Stimulated activated CD4-positive, alpha-beta T cell treated with anti-CD3 and anti-CD28 coated beads, Interleukin-4, amount 100 ng/mL, for 1 hour (primary cell): ENCODE measurements around the gene OXER1.

Experiments used
- DNase-seq: peaks from one replicate; pipeline ENCODE4 v3.0.0-alpha.2; 2020

OXER1 gene

DNA sequence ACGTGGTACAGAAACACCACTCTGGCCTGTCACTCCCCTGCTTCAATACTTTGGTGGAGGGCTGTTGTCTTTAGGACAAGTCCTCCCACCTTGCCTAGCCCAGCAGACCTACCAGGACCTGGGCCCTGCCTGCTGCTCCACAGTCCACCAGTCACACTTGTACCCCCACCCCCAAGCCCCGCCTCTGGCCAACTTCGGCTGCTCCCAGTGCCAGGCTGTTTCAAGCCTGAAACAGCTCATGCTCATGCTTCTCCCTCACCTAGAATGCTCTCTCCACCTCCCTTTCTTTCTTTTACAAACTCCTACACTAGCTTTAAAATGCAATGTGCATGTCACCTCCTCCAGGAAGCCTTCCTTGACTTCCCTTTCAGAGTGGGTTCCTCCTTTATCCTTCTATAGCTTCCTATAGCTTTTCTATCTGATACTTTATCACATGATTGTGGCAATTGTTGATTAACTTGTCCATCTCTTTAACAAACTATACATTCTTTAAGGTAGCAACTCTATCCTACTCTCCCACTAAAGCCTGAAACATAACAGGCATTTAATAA is 4.8 kb upstream of the OXER1 start:
- no peak for DNase-seq

DNA sequence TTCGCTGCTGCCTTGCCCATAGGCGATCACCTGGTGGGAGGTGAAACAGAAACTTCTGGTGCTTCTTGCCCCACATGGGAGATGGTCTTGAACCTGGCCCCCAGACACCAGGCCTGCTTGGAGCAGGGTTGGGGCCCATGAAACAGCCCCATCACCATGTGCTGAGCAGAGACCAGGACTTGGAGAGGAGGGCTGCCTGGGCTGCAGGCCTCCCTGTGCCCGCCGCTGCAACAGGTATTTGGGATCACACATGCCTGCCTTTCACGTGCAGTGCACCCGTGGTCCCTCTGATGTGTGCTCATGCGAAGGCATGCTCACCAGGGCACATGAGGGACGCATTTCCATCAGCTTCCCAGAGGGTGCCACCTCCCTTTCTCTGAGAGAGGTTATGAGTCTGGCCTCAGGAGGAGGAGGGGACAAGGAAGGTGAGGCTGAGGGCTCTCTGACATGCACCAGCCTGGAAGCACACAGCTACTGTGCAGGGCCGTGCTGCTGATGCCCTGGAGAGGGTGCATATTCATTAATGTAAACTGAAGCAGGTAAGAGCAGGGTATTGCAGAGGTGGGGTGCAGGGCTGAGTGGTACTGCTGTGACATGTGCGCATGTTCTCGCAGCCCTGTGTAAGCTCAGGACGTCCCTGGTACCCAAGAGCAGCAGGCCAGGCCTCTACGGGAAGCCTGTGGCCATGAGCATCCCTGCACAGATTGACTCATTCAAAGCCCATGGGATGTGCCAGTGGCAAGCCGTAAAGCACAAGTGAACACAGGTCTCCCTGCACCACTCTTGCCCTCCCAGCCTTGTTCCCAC is 4.2 kb upstream of the OXER1 start:
- DNase-seq: no peak

DNA sequence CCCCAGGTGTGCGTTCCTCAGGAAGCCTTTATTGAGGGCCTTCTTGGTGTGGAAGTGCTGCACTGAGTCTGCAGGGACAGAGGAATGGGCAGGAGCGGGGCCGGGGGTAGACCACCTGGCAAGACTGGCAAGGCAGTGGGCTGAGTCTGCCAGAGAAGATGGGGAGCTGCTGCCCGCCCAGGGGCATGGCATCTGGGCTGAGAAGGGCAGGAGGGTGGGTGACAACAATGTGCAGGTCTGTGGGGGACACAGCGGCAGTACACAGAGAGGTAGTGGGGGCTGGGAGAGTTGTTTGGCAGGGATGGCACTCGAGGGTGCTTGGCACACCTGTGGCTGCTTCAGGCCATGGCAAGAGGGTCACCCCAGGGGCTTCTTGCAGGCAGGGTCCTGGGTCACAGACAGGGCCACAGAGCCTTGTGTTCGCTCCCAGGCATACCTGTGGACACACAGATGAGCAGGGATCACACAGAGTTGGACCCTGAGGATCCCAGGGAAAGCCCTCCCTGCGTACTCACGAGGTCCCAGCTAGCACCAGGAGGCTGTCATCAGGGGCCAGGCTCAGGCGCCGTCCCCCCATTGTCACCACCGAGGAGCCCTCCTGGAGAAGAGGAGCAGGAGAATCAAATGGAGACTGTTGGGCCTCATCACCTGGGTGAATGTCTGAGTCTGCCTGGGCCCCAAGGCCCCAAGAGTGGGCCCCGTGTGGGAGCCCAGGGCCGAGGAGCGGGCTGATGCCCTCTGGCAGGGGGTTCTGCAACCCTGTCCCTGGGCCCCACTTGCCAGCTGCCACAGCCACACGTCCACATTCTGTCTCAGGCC is 3.4 kb upstream of the OXER1 start:
- DNase-seq: no peak

DNA sequence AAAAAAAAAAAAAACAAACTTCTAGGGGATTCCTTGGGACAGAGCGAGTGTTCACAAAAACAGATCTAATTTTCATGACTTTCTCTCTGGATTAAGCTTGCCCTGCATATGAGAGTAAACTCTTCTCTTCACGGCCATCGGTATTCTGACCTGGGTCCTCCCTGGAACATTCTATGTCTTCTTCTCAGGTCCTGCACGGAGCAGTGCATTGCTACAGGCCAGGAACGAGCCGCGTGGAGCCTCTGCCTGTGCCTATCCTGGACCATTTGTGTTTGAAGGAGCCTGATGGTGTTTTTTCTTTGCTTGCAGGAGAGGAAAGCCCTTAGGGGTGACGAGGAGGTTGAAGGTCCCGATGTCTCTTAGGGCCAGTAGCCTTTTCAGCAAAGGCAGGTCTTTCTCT is 1.8 kb upstream of the OXER1 start:
- DNase-seq: no peak

DNA sequence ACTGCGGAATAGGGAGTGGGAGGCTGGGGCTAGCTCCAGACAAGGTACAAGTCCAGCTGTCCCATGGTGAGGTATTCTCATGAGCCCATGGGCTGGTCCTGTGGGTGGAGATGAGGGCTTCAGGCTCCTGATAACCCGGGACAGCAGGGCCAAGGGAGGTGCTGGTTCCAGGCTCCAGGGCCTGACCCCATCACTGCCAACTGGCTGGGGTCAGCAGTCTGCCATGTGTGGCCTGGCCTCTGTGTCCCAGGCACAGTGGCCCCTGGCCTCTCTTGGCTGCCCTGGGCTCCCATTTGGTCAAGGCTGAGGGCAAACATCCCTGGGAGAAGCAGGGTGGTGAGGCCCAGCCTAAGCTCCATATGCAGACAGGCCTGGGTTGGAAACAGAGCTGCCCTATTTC is 966 bp upstream of the OXER1 start:
- no peak for DNase-seq

DNA sequence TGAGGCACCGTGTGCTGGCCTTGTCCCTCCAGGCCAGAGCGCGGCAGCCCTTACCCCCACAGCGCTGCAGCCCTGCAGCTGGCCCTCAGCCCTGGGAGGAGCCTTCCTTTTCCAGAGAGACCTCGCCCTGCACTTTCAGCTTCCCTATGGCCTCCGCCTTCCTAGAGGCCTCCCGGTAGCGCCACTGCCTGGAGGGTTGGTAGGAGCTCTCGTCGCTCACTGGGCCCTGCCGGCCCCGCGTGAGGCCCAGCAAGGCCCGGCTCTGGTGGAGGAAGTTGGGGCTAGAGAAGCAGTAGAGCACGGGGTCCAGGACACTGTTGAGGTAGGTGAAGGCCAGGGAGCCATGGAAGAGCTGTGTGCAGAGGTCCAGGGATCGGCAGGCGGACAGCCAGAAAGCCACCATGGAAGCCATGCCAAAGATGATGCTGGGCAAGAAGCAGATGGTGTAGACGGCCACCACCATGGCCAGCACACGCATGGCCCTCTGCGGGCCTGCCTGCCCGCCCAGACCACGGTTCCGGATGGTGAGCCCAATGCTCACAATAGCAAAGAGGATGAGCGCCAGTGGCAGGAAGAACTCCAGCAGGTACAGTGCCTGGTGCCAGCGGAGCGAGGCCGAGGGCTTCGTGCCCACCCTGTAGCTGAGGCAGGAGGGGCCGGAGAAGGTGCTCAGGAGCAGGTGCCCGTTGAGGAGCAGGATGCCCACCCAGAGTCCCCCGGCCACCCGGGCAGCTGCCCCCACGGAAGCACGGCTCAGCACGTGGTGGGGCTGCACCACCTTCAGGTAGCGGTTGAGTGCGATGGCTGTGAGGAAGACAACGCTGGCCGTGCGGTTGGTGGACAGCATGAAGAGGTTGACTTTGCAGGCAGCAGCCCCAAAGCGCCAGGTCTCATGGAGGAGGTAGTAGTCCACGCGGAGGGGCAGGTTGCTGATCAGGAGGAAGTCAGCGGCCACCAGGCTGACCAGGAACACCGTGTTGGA is 821 bp downstream of the OXER1 start:
- DNase-seq: no peak

DNA sequence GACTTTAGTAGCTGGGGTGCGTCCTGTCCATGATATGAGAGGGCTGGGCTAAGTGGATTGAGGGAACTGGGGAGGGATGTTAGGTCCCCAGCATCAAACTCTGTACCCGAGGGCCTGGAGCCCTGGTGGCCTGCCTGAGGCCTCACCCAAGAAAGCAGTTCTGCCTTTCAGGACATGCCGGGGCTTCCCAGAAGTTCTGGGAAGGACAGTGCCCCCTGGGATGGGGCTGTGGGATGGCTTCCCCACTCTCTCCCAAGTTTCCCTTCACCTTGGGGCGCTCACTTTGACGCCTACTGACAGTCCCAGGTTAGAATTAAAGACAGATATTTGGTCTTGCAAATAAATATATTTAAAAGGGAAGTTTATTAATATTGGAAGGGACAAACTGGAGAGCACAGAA is 1.8 kb downstream of the OXER1 start:
- no peak for DNase-seq

DNA sequence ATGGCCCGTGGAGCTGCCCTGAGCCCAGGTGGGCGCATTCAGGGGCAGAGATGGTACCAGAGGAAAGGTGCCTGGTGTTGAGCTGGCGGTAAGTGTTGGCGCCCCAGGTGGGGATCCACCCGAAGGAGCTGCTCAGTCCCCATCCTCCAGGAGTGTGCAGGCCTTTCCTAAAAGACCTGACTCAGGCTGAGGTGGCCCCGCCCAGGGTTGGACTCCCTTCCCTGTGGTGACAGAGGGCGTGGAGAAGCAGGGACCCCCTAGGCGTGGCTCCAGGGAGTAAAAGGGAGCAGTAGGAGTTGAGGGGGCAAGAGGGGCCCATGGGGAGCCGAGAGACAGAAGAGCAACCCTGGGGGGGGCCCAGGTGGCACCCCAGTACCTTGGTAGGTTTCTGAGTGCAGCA is 2.4 kb downstream of the OXER1 start:
- no peak for DNase-seq

DNA sequence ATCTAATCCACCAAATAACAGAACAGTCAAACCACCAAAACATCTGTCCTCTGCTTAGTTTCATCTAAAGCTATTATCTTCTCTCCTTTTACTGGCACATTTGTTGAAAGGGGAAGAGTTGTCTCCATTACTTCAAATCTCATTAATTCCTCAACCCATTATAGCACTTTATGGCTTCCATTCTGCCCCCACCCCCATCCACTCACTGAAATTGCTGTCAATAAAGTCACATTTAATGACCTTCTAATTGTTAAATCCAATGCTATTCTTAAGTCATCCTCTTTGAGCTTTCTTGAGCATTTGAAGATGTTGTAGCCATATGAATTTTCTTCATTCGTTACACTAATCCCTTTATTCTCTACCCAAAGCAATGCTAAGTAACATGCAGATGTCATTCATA is 5.2 kb downstream of the OXER1 start:
- no peak for DNase-seq

DNA sequence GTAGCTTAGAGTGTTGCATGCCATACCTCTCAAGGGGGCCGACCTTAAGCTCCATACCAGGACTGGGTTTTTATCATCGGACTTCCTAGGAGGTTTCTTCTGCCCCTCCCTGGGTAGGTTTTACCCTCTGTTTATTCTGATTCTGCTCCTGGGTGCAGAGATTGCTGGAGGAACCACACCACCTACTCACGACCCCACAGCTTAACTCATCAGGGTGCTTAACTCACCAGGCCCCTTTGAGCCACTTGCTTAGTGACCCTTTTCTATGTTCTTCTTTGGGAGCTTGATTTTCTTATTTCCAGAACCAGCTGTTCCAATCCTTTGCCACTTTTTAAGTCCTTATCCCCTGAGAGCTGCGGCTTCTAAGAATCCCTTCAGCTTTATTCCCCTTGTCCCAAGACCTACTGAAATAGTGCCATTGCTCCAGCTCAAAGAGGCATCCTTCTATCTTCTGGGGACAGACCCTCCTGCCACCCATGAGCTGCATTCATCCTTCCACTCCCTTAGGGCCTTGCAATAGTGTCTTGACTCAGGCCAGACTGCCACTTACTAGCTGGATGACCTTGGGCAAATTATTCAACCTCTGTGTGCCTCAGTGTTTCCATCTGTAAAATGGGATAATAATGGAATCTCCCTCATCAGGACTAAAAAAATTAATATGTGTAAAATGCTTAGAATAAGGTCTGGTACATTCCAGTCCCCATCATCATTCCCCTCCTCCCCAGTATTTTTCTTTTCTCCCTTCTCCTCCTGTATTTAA is 5.8 kb downstream of the OXER1 start:
- DNase-seq: no peak

DNA sequence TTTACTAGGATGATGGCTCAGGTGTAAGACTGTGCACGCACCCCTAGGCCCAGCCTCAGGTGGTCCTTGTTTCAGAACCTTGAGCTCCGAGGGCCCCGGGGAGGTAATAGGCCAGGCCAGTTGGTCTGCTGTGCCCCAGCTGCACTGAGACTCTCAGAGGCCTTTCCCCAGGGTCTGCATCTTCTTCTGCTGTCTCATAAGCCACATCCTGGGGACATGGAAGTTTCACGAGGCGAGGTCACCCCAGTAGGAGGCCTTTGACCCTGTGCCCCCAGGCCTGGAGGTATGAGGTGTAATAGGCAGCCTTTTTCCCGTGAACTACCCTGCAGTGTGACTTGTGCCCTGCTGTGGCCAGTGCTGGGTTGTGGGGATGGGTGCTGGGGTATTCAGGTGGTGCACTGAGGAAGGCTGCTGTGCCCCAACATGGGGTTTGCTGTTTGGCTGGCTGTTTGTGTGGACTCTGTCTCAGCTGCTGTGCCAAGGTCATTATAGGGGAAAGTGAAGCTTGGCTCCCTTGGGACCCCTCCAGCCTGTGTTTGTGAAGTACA is 6.9 kb downstream of the OXER1 start:
- DNase-seq: no peak

DNA sequence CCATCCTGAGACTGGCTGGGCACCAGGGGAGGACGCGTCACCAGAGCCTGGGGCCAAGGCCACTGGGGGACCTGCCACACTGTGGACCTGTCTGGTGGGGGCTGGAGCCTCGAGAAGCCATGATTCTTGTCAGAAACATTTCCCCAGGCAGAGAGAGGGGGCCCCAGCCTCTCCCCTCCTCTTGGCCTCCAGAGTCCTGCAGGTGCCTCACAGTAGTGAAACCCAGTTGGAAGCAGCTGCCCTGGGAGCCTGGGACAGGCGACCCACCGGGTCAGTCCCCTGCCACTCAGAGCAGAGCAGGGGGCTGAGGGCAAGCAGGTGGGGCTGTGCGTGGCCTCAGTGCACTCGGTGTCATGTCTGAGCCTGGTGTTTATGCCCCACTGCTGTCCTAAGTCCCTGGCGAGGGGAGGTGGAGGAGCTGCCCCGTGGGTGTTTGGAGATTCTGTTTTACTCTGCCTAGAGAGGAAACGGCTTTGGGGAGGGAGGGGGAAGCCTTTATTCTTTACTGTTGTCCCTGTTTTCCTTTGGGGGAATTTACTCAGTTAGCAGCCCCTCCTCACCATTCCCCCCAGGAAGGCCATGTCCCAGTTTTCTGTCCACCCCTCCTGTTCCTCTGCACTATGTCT is 7.7 kb downstream of the OXER1 start:
- DNase-seq: no peak

DNA sequence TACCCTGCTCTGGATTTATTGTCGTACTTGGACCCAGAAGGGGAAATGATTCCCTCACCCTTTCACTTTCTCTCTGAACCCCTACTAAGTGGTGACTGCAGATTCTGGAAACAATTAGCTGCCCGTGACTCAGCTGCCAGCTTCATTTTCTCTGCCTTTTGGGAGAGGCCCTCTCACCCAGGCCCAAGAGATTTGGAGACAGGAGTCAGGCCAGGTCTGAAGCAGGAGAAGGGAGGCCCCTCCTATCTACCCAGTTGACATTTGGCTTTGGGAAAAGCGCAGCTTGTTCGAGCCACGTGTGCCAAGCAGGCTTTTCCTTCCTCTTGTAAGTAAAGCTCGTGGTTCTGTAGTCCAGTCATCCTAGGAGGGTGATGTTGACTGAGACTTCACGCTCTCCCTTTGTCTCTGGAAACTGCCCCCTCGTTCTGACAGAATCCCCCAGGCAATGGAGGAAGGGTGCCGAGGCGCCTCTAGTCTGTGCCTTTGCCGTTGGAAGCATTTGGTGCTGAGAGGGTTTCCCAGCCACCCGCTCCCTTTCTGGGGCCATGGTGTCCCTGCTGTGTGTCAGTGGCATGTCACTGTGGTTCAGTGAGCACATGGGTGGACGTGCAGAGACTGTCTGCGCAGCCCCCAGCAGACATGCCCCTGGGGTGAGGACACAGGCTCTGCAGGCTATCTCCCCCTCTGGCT is 8.6 kb downstream of the OXER1 start:
- no peak for DNase-seq

DNA sequence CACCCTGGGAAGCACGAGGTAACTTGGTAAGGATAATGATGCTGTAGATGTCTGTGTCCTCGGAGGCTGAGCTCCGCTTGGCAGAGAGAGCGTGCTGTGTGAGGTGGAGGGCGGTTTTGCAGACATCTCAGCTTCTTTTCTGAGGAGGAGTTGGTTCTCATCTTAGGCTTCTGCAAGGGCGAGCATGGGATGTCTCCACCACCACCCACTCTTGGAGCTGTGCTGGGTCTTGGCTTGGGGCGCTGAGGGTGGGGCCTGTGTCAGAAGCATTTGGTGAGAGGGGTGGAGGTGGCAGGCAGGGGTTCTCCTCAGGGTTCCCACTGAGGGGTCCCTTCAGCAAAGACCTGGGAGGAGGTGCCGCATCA is 9.2 kb downstream of the OXER1 start:
- DNase-seq: no peak

DNA sequence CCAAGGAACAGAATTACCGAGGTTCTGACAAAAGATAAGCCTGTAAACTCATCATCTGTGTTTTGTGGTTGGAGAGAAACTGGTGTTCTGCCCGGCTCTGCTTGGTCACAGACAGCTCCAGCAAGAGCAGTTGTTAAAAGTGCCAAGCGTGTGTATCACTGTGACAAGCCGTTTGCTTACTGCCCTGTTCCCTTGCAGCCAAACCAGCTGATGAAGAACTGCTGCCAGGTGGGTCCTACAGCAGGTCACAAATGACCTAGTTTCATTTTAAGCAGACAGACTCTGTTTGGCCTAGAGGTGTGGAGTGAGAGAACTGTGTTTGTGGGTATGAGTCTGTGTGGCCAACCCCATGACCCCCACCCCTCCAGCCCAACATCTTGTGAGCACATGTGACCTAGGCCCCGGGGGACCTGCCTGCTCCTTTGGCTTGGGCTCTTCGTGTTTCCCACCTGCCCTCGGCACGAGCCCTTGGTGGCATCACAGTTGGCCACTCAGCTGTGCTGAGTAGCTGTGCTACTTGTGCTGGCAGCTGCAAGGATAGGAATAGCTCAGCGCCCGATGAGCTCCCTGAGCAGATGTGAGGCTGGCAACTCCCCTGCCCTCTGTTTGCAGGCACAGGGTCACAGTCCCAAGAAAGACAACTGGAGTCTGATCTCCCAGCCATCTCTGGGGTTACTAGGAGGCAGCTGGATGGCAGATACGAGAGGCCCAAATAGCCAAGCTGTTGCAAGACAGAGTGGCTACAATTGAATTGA is 9.7 kb downstream of the OXER1 start:
- DNase-seq: no peak

DNA sequence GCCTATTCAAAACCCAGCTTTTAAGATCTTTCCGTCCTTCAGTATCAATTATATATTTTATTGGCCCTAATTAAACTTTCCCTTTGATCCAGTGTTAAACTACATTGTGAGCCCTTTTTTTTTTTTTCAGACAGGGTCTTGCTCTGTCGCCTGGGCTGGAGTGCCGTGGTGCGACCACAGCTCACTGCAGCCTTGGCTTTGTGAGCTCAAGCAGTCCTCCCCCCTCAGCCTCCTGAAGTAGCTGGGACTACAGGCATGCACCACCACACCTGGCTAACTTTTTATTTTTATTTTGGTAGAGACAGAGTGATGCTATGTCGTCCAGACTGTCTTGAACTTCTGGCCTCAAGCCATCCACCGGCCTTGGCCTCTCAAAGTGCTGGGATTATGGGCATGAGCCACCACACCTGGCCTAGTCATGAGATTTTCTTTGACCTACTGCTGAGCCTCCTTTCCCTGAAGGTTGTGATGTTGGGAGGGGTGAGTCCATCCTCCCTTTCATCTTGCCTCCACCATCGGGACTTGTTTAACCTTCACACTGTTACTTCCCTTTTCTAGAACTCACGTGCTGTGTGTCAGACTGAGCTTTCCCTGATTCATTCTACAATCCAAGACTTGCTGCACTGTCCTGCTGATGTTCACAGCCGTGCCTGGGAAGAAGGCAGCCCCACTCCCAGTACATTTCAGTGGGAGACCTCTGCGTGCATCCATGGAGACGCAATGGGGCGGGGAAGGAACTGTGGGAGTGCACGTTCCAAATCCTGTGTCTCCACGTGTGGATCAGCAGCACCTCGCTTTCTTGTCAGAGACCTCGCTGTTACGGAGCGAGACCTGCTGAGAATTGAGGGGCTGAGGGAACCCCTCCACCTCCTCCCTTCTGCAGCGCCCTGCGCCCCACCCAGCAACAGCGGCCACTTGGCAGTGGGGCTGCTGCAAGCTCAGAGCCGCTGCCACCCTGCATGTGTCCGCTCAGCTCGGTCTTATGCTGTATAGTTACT is 10.8 kb downstream of the OXER1 start:
- DNase-seq: no peak

DNA sequence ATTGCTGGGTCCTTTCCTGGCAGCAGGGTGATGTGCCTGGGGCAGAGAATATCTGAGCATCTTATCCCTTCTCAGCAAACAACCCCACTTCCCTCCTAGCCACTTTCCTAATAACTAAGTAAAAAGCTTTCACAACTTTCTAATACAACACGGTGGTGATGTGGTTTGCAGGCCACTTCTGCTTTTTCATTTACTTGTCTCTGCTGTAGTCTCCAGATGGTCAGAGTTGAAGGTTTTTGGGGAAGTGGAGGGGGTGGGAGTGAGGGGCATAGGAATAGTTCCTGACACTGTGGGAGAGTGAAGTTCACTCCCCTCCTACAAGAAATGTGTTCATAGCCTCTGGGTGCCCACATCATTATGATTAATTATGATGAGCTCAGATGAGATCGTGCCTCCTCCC is 11.6 kb downstream of the OXER1 start:
- DNase-seq: no peak

DNA sequence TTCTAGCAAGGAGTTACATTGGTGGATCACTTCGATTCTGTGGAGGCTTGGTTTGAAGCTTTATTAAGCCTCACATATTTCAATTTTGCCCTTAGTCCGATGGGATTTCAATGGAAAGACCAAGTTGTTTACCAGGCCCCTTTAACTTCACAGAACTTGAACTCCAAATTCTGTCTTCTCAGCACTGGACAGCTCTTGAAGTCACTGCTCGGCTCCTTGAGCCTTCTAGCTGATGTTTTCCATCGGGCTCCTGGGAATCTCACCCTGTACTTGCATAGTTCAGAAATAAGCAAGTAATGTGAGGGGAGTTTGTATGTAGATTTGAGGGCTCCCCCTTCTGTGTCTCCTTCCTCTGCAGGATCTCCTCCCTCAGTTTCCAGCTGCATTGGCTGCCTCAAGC is 15.1 kb downstream of the OXER1 start:
- no peak for DNase-seq

DNA sequence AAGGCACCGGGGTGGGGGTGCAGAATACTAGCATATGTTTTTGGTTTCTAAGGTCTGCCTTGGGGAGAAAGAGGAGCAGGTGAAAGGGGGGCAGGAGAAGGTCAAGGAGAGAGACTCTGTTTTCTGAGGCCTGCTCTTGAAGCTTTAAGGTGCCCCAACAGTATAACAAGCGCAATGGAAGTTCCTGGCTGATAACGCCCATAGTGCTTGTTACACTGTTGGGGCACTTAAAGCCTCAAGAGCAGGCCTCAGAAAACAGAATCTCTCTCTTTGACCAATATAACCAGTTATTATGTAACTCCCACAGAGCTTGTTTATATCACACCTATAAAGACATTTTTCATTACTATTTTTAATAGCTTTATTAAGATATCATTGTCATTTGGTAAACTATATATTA is 16.5 kb downstream of the OXER1 start:
- DNase-seq: no peak
